GM12873 (cell line): ENCODE results near the gene REG1B.

Experiments
- CTCF ChIP-seq: IDR thresholded peaks from 2 replicates; pipeline ENCODE4 v1.5.1; 2012; ENCODE audit warnings: low read depth, mild to moderate bottlenecking, moderate library complexity, low read length, control low read depth; ENCODE audit not compliant: insufficient read depth; ENCODE audit errors: missing control alignments

REG1B gene

DNA sequence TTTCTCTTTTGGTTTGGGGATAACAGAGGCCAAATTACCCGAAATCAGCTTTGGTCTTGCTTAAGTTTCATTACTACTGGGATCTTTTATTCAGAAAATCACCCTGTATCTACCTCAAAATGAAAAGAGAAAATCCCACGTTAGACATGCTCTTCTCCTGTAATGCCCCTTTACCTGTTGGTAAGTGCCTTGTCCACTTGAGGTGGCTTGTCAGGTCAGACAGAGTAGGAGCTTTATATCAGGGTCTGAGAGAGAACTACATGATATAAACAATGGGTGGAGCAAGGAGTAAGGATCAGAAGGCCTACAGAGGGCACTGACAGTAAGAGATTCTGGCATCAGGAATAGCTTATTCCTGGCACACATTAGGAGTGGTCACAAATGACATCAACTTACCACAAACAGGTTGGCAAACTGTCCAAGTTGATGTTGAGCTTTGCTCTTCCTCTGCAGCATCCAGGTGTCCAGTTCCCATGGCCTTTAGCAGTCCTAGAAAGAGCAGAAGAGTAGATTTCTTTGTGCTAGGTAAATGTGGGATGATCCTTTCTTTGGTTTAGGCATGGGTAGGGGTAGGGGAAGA, at the start of gene REG1B:
Gene REG1B, minus strand, starts transcription at position 209 of the 580 bp plus-strand sequence. CDS start 381 bp downstream, outside the sequence.
- no peak for TF ChIP-seq CTCF

GRCh38 chr2:79131687-79132086, 43.9 kb upstream of the REG1B start:
- no peak for TF ChIP-seq CTCF

DNA sequence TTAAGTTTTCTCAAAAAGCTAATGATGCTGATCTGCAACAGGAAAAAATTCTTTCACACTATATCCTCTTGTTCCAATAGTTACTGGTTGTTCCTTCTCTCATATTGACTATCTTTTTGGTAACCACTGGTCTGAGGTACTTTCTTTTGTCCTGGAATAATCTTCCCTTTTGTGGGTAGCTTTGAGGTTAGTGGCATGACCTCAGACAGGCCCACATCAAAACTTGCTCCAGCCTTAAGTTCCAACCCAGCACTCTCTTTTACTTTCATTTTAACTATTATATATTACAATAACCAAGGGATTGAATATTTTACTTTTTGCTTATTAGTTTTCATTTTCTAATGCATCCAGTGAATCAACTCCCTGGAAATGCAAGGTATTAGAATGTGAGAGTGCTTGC, 42.0 kb upstream of the REG1B start:
- TF ChIP-seq CTCF = no peak

- no peak for TF ChIP-seq CTCF
These were observed 41.5 kb upstream of the REG1B start for GRCh38 chr2:79129260-79129659.

- no peak for TF ChIP-seq CTCF
These were observed 40.6 kb upstream of the REG1B start for GRCh38 chr2:79128406-79128805.

GRCh38 chr2:79125721-79125985, 37.9 kb upstream of the REG1B start:
- TF ChIP-seq CTCF = no peak

DNA sequence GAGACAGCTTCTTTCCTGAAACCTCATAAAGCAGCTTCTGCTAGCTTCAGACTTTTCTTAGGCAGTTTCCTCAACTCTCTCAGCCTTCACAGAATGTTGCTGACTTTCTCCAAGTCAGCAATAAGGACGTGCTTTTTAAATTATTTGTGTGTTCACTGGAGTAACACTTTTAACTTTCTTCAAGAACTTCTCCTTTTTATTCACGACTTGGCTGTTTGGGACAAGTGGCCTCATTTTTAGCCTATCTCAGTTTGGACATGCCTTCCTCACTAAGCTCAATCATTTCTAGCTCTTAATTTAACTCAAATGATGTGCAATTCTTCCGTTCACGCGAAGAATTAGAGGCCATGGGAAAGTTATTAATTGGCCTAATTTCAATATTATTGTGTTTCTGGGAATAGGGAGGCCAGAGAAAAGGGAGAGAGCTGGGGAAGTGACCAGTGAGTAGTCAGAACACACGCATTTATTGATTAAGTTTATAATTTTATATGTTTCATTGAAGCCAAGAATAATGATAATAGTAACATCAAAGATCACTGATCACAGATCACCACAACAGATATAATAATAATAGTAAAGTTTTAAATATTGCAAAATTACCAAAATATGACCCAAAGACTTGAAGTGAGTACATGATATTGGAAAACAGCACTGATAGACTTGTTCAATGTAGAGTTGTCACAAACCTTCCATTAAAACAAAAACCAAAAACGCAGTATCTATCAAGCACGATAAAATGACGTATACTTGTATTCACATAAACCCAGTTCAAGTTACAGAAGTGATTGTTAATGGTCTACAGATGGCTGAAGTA, 37.3 kb upstream of the REG1B start:
- TF ChIP-seq CTCF = no peak
